Fibroblast of the aortic adventitia (primary cell): ENCODE measurements around the gene TRPM3. TPM values are rescaled to one million over a fixed set of nuclear protein-coding genes. Genes with fewer than 3 reads are reported as not detected.
A peak's percentile ranks its signal among the peaks of the same experiment; 100 is the strongest.
"Not testable (repeated sequence)": the region's sequence is repeated elsewhere in the genome, so short reads cannot be mapped to it uniquely, and the experiment has no call there.

Experiments
- DNase-seq: peaks from one replicate; pipeline ENCODE4 v3.0.0-alpha.2; 2010; ENCODE audit warnings: low read depth
- H3K4me3 ChIP-seq: 2 replicates; pipeline ENCODE4 v1.5.1; 2011; ENCODE audit warnings: low read depth, mild to moderate bottlenecking, control low read depth, low read length, moderate library complexity
- total RNA-seq: library from RNA; depleted of rRNA; stranded (reverse); fragments of >200 nt; gene quantifications from 2 replicates; pipeline ENCODE4 v1.2.3, GENCODE V29; 2012; ENCODE audit warnings: low replicate concordance
- TF ChIP-seq, protein P1 (sequence below): IDR thresholded peaks from 2 replicates; pipeline ENCODE4 v1.5.1; 2011; ENCODE audit warnings: mild to moderate bottlenecking, low read length, control low read depth, inconsistent platforms; ENCODE audit not compliant: insufficient read depth

TRPM3 gene
- total RNA-seq, 1 donor, result 8.8 TPM

DNA sequence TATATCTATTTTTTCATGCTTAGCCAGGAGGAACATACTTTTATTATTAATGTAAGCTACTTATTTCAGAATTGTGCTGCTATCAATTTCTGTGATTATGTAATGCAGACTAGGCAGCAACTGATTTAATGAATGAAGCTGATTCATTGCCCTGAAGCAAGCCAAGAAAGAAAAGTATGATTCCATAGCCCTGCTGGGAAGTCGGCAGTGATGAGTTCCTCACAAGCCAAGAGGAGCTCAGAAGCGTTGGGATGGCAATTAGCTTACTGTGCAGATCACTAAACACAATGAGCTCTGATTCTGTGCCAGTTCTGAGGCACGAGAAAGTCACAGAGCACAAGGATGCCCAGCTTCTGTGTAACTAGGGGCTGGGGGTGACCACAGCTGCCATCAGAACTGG is 452.7 kb downstream of the TRPM3 start:
- TF ChIP-seq, protein P1, sequence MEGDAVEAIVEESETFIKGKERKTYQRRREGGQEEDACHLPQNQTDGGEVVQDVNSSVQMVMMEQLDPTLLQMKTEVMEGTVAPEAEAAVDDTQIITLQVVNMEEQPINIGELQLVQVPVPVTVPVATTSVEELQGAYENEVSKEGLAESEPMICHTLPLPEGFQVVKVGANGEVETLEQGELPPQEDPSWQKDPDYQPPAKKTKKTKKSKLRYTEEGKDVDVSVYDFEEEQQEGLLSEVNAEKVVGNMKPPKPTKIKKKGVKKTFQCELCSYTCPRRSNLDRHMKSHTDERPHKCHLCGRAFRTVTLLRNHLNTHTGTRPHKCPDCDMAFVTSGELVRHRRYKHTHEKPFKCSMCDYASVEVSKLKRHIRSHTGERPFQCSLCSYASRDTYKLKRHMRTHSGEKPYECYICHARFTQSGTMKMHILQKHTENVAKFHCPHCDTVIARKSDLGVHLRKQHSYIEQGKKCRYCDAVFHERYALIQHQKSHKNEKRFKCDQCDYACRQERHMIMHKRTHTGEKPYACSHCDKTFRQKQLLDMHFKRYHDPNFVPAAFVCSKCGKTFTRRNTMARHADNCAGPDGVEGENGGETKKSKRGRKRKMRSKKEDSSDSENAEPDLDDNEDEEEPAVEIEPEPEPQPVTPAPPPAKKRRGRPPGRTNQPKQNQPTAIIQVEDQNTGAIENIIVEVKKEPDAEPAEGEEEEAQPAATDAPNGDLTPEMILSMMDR, result no peak
- H3K4me3 ChIP-seq, result no peak overlapping the region
- peak; percentile 78 for DNase-seq

DNA sequence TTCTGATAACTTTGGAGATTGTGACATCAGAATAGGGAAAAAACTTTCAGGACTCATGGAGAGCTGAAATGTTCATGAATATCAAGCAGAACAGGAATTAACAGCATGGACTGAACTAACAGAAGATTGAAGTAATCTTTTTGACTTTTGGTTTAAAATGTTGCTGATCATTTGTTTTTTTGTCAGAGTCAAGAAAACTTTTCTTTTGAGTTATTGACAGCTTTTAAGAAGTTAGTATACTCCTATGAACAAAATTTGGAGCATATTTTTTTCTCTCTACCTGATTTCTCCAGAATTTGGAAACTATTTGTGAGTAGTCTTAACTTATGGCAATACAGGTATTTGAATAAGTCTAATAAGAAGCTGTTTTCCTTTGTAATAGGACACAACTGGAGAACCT is 462.7 kb downstream of the TRPM3 start:
- DNase-seq, result no peak
- TF ChIP-seq, protein P1, result no peak
- no peak overlapping the region for H3K4me3 ChIP-seq

DNA sequence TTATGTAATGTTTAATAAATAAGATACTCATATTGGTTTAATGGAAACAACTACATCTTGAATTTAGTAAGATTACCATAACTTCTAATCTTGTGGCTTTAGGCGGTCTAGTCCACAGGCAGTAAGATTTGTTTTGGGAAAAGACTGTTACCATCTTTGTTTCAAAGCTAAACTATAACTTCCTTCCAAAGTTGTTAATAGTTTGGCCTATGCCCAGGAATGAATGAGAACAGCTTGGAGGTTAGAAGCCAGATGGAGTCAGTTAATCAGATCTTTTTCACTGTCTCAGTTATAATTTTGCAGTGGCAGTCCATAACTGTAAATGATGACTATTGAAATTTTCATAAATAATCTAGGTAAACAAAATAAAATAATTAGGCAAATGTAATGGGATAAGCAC is 465.1 kb downstream of the TRPM3 start:
- DNase-seq, result no peak
- TF ChIP-seq, protein P1, result no peak
- no peak overlapping the region for H3K4me3 ChIP-seq

DNA sequence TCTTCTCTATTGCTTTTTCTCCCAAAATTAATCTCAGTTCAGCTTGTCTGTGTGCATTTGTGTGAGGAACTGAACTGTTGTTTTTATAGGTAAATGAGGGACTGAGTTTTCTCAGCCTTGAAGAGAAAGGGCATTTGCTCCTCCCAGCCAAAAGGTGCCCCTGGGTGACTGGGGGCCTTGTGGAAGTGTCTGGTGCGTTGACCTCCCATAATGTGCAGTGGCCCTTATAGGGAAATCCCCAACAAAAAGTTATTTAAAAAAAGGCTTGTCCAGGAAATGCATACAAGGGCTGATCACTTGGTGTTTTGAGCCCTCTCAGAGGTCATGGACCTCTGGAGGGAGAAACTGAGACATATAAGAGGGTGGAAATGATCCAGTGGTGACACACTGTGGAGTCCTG is 467.3 kb downstream of the TRPM3 start:
- DNase-seq, result no peak
- TF ChIP-seq, protein P1, result no peak

DNA sequence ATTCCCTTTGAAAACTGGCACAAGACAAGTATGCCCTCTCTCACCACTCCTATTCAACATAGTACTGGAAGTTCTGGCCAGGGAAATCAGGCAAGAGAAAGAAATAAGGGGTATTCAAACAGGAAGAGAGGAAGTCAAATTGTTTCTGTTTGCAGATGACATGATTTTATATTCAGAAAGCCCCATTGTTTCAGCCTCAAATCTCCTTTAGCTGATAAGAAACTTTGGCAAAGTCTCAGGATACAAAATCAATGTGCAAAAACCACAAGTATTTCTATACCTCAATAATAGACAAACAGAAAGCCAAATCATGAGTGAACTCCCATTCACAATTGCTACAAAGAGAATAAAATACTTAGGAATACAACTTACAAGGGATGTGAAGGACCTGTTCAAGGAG is 476.8 kb downstream of the TRPM3 start:
- H3K4me3 ChIP-seq, DNase-seq: not testable (repeated sequence)

More for the DNA sequence above, 467.3 kb downstream of the TRPM3 start:
- H3K4me3 ChIP-seq, result no peak overlapping the region

GRCh38 chr9:70642341-70642740 is 479.1 kb downstream of the TRPM3 start:
- no peak for DNase-seq
- no peak overlapping the region for H3K4me3 ChIP-seq
- TF ChIP-seq, protein P1, result no peak

DNA sequence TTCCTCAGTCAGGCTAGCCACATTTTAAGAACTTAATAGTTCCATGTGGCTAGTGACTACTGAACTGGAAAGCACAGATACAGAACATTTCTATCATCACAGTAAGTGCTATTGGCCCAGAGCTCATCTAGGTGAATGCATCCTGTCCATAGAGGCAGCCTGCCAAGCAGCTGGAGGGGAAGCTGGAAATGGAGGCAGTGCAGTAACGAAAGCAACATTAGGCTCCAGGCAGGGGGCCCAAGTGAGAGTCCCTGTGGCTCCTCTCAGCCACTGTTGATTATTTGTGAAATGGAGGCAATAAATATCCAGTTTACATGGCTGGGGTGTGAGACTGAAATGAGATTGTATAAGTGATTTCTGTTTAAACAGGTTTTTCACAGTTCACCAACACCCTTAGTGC is 479.8 kb downstream of the TRPM3 start:
- TF ChIP-seq, protein P1, result no peak
- DNase-seq, result no peak
- no peak overlapping the region for H3K4me3 ChIP-seq
